ENCODE data around the gene KIAA1755. TPM values are rescaled to one million over a fixed set of nuclear protein-coding genes. Genes with fewer than 3 reads are reported as not detected.

Gene KIAA1755
- total RNA-seq, 1 experiment from 2014 or later, result 0.44 TPM

DNA sequence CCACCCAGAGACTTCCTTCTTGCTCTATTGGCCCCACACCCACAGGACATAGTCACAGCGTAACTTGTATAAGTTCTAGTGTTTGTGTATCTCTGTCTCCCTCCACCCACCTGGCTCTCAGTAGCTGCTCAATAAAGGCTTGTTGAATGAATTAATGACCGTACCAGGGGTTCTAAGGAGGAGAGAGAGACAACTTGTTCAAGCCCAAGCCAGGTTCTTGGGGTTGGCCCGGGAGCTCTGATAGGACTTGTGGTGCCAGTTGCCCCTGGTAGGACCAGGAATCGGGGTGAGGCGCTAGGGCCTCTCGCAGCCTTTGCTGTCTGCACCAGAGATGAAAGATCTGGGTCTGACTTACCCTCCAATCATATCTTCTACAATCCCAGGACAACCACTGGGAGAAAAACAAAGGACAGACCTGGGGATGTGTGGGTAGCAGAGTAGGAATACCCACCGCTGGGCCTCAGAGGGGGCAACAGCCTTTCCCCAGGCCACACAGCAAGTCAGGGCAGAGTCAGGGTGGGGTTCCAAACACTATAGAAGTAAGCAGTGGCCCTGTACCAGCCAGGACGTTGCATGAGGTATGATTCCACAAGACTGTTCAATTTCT is 90.2 kb downstream of the KIAA1755 start:
- H3K9me3 ChIP-seq (ENCODE audit: low read length), result no peaks in the 10 kb centered on the region
- intact Hi-C loops (cut with micrococcal nuclease), result no loop called here
- H4K20me1 ChIP-seq (ENCODE audit: low read length), result no peaks in the 10 kb centered on the region
- H2AFZ ChIP-seq (ENCODE audit: low read length), result no peak overlapping the region
- H3K9ac ChIP-seq (ENCODE audit: low read length), result no peak overlapping the region
- ATAC-seq (no peak), DNase-seq (no peak)
- peak overlapping the region; percentile 94 for H3K27ac ChIP-seq (ENCODE audit: low read length)
- H3K9me2 ChIP-seq (replicated peaks; ENCODE audit: low read length), result no peaks in the 10 kb centered on the region
- H3K27me3 ChIP-seq (ENCODE audit: low read length), result no peaks in the 10 kb centered on the region
- no peak overlapping the region for H3K4me2 ChIP-seq (ENCODE audit: low read length)
- ChIA-PET CTCF (interaction anchor here (1.5 kb wide), 1 partner anchor 51 kb away, joined by 4 read pairs; no protein-coding TSS in a partner anchor), POLR2A (ENCODE audit: unreplicated experiment) (no interaction called here)
- H3K4me3 ChIP-seq (ENCODE audit: low read length), result no peak overlapping the region
- TF ChIP-seq, protein P1, sequence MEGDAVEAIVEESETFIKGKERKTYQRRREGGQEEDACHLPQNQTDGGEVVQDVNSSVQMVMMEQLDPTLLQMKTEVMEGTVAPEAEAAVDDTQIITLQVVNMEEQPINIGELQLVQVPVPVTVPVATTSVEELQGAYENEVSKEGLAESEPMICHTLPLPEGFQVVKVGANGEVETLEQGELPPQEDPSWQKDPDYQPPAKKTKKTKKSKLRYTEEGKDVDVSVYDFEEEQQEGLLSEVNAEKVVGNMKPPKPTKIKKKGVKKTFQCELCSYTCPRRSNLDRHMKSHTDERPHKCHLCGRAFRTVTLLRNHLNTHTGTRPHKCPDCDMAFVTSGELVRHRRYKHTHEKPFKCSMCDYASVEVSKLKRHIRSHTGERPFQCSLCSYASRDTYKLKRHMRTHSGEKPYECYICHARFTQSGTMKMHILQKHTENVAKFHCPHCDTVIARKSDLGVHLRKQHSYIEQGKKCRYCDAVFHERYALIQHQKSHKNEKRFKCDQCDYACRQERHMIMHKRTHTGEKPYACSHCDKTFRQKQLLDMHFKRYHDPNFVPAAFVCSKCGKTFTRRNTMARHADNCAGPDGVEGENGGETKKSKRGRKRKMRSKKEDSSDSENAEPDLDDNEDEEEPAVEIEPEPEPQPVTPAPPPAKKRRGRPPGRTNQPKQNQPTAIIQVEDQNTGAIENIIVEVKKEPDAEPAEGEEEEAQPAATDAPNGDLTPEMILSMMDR (conservative IDR thresholded peaks at IDR 0.05; ENCODE audit: low read depth, low read length), result no peak
- TF ChIP-seq EZH2 (IDR thresholded peaks at IDR 0.05; ENCODE audit: low read length, unreplicated experiment) (no peak), EZH2phosphoT487 (IDR thresholded peaks at IDR 0.05; ENCODE audit: borderline replicate concordance, low read length) (no peak)
- peaks cover 85% of the 10 kb centered on the region for H3K4me1 ChIP-seq (ENCODE audit: insufficient read depth, low read length)
- H3K79me2 ChIP-seq (ENCODE audit: low read length), result peaks cover 6% of the 10 kb centered on the region; the same call in 1 of the 2 replicates
- BruUV-seq (replicated peaks), result no TSS peak
- H3F3A ChIP-seq (ENCODE audit: low read length, unreplicated experiment), result peaks cover 15% of the 10 kb centered on the region
- no peaks in the 10 kb centered on the region for H3K36me3 ChIP-seq (ENCODE audit: low read depth, low read length)

GRCh38 chr20:38169636-38170193 is 90.8 kb downstream of the KIAA1755 start:
- no peaks in the 10 kb centered on the region for H3K9me2 ChIP-seq (replicated peaks; ENCODE audit: low read length)
- H4K20me1 ChIP-seq (ENCODE audit: low read length), result no peaks in the 10 kb centered on the region
- ChIA-PET POLR2A (ENCODE audit: unreplicated experiment) (no interaction called here), CTCF (interaction anchor here (1.5 kb wide), 1 partner anchor 51 kb away, joined by 4 read pairs; no protein-coding TSS in a partner anchor)
- no peak overlapping the region for H2AFZ ChIP-seq (ENCODE audit: low read length)
- peak overlapping the region; percentile 94 for H3K27ac ChIP-seq (ENCODE audit: low read length)
- H3K4me1 ChIP-seq (ENCODE audit: insufficient read depth, low read length), result peaks cover 88% of the 10 kb centered on the region
- no peaks in the 10 kb centered on the region for H3K36me3 ChIP-seq (ENCODE audit: low read depth, low read length)
- peaks cover 15% of the 10 kb centered on the region for H3F3A ChIP-seq (ENCODE audit: low read length, unreplicated experiment)
- ATAC-seq (no peak), DNase-seq (no peak)
- no peak overlapping the region for H3K4me2 ChIP-seq (ENCODE audit: low read length)
- no peaks in the 10 kb centered on the region for H3K9me3 ChIP-seq (ENCODE audit: low read length)
- TF ChIP-seq EZH2phosphoT487 (IDR thresholded peaks at IDR 0.05; ENCODE audit: borderline replicate concordance, low read length), result no peak
- TF ChIP-seq, protein P1 (conservative IDR thresholded peaks at IDR 0.05; ENCODE audit: low read depth, low read length), result no peak
- TF ChIP-seq EZH2 (IDR thresholded peaks at IDR 0.05; ENCODE audit: low read length, unreplicated experiment), result no peak
- intact Hi-C loops (cut with micrococcal nuclease), result loop anchor here (5.0 kb wide), 1 partner anchor 57 kb away; no protein-coding TSS in a partner anchor
- H3K79me2 ChIP-seq (ENCODE audit: low read length), result peaks cover 11% of the 10 kb centered on the region
- no peaks in the 10 kb centered on the region for H3K27me3 ChIP-seq (ENCODE audit: low read length)
- H3K9ac ChIP-seq (ENCODE audit: low read length), result no peak overlapping the region
- no TSS peak for BruUV-seq (replicated peaks)
- H3K4me3 ChIP-seq (ENCODE audit: low read length), result no peak overlapping the region

Measured in PC-3 (cell line).